Activated CD4-positive, alpha-beta memory T cell treated with anti-CD3 and anti-CD28 coated beads for 36 hours (primary cell): ENCODE results near the gene SORL1. TPM values are rescaled to one million over a fixed set of nuclear protein-coding genes. Genes with fewer than 3 reads are reported as not detected.

Experiments
- CTCF ChIA-PET: fragments of 350-600 bp; sonication (Branson Sonifier 250); formaldehyde crosslinking; loops from one replicate; lab custom pipeline; 2021; ENCODE audit warnings: antibody characterized with exemption, inconsistent platforms; lab: Charles Lee
- POLR2A ChIA-PET: fragments of 350-600 bp; sonication (Branson Sonifier 250); formaldehyde crosslinking; loops from one replicate; lab custom pipeline; 2021; ENCODE audit warnings: antibody characterized with exemption; lab: Charles Lee
- DNase-seq: peaks from one replicate; pipeline ENCODE4 v3.0.0-alpha.2; 2020
- H3K27ac Mint-ChIP-seq: one replicate; pipeline ENCODE4 v1.8.0; 2021; ENCODE audit warnings: mixed read lengths
- H3K27me3 Mint-ChIP-seq: one replicate; pipeline ENCODE4 v1.8.0; 2021; ENCODE audit warnings: mixed read lengths
- H3K36me3 Mint-ChIP-seq: one replicate; pipeline ENCODE4 v1.8.0; 2021; ENCODE audit warnings: mixed read lengths
- H3K4me1 Mint-ChIP-seq: one replicate; pipeline ENCODE4 v1.8.0; 2021; ENCODE audit warnings: low read depth, mixed read lengths
- H3K4me3 Mint-ChIP-seq: one replicate; pipeline ENCODE4 v1.8.0; 2021; ENCODE audit warnings: mild to moderate bottlenecking, mixed read lengths
- H3K9me3 Mint-ChIP-seq: one replicate; pipeline ENCODE4 v1.8.0; 2021; ENCODE audit warnings: mixed read lengths
- intact Hi-C: fragments of 100-400 bp; cut with micrococcal nuclease; formaldehyde crosslinking; loops from one replicate; pipeline ENCODE4 v1.15.1; 2023
- total RNA-seq, 2 experiments: library from RNA; stranded (reverse); gene quantifications; one replicate each; pipeline ENCODE4 v1.2.3, GENCODE V29; 2021

Gene SORL1
- total RNA-seq, 2 experiments from 2014 or later, result 48.1 to 49.3 TPM

DNA sequence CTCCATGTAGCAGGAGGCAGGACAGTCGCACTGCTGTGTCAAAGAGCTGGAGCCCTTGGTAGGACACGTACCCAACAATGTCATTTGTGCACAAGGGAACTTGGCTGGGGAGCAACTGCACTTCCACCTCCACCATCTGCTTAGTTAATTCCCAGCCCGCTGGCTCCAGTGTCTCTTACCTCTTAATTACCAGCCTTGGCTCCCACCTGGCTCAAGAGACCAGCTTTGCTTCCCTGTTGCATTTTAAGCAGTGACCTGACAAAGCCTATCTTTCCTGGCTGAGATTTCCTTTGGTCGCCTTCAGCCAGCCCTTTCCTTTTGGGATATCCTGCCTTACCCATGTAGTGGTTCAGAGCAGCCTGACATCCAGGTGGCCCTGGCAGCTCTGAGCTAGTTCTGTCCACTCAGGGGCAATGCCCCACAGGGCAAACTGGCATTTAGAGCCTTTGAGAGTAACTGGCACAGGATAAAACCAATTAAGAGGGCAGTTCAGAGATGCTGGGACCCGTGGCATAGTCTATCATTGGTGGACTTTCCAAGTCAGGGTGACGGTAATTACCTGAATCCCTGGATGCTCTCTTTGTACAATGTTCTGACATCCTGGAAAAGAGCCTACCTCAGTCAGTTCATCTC, 213.2 kb downstream of the SORL1 start:
- Mint-ChIP-seq H3K9me3 (no peaks in the 10 kb centered on the region), H3K36me3 (no peaks in the 10 kb centered on the region), H3K4me3 (no peak overlapping the region), H3K27me3 (no peaks in the 10 kb centered on the region), H3K27ac (no peak overlapping the region), H3K4me1 (no peaks in the 10 kb centered on the region)
- no peak for DNase-seq
- ChIA-PET POLR2A (no interaction called here), CTCF (interaction anchor here (1.5 kb wide), 1 partner anchor 10 kb away, joined by 4 read pairs; no protein-coding TSS in a partner anchor)
- intact Hi-C loops, result no loop called here

DNA sequence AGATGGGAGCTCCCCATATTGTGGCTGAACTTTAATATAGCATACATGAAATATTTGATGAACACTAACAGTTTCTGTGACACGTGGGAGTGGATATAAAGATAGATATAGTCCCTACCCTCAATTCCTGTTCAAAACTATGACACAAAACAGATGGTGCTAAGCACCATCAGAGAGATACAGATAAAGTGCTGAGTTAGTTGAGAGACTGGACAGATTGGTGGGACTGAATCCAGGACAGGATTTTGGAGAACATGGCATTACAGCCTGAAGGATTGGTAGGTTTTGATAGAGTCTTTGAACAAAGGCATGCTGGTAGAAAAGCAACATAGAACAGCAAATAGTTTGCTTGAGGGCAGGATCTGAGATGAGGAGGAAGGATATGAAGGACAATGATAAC, 215.7 kb downstream of the SORL1 start:
- no peaks in the 10 kb centered on the region for H3K36me3 Mint-ChIP-seq
- H3K27ac Mint-ChIP-seq, result no peak overlapping the region
- ChIA-PET POLR2A (no interaction called here), CTCF (no interaction called here)
- H3K4me3 Mint-ChIP-seq, result no peak overlapping the region
- H3K9me3 Mint-ChIP-seq, result no peaks in the 10 kb centered on the region
- H3K4me1 Mint-ChIP-seq, result no peaks in the 10 kb centered on the region
- intact Hi-C loops, result no loop called here
- H3K27me3 Mint-ChIP-seq, result no peaks in the 10 kb centered on the region
- DNase-seq, result no peak

DNA sequence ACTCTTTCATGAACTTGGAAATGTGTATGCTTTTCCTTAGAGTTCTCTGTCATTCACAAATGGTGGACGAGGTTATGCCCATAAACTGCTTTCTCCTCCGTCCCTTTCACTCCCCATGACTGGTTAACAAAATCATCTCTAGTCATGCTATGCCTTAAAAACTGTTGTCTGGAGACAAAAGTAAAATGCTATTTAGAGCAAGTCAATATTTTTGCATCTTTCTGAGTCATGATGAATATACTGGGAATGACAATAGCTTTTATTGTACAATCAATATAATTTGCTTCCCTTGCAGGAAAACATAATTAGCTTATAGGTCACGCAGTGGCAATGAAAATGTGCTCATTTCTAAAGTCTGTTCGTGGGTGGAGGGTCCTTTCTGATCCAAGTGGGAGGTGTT, 217.3 kb downstream of the SORL1 start:
- intact Hi-C loops, result no loop called here
- no peaks in the 10 kb centered on the region for H3K36me3 Mint-ChIP-seq
- no peaks in the 10 kb centered on the region for H3K4me1 Mint-ChIP-seq
- ChIA-PET CTCF (no interaction called here), POLR2A (interaction anchor here (1.2 kb wide), 1 partner anchor 10 kb away, joined by 4 read pairs; no protein-coding TSS in a partner anchor)
- H3K9me3 Mint-ChIP-seq, result no peaks in the 10 kb centered on the region
- no peaks in the 10 kb centered on the region for H3K27me3 Mint-ChIP-seq
- no peak overlapping the region for H3K27ac Mint-ChIP-seq
- no peak overlapping the region for H3K4me3 Mint-ChIP-seq
- no peak for DNase-seq

DNA sequence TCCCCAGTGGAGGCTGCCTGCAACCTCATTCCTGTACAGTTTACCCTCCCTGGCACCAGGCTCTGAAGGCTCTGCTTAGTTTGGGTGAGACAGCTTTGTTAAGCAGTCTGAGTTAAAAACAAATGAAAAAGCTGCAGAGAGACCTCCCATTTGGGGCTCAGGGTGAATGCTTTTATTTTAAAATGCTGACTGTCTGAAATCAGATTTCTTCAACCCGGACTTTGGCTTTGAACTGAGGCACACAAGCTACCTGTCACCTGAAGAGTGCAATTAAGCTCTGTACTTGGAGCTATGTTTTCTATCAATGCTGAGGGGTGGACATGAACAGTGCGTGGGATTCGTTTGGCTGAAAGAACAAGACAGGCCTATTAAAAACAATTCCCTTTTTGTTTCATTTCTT, 218.2 kb downstream of the SORL1 start:
- no peak overlapping the region for H3K4me3 Mint-ChIP-seq
- no peak for DNase-seq
- intact Hi-C loops, result no loop called here
- POLR2A ChIA-PET, result interaction anchor here (1.2 kb wide), 1 partner anchor 9 kb away, joined by 4 read pairs; no protein-coding TSS in a partner anchor
- H3K4me1 Mint-ChIP-seq, result no peaks in the 10 kb centered on the region
- no peaks in the 10 kb centered on the region for H3K9me3 Mint-ChIP-seq
- CTCF ChIA-PET, result no interaction called here
- no peaks in the 10 kb centered on the region for H3K27me3 Mint-ChIP-seq
- no peaks in the 10 kb centered on the region for H3K36me3 Mint-ChIP-seq
- no peak overlapping the region for H3K27ac Mint-ChIP-seq

DNA sequence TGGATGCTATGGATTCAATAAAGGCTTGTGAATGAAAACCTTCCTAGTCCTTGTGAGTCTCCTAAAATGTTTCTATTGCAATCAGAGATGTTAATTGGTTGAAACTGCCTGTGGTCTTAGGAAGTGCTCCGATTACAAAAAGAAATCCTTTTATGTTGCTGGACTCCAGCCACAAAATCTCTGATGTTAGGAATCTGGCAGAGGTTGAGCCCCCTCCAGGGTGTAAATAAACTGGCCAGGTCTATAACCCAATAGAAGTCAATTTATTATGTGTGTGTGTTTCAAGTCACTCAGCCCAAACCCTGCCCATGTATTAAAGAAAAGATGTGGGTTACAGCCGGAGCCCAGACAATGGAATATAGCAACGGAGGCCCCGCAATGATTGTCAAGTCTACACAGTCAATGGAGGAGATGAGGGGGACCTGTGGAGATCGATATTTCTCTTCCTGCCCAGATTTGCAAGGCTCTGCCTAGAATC, 218.7 kb downstream of the SORL1 start:
- ChIA-PET CTCF (no interaction called here), POLR2A (no interaction called here)
- no peak for DNase-seq
- no peaks in the 10 kb centered on the region for H3K27me3 Mint-ChIP-seq
- no peaks in the 10 kb centered on the region for H3K36me3 Mint-ChIP-seq
- H3K4me1 Mint-ChIP-seq, result no peaks in the 10 kb centered on the region
- intact Hi-C loops, result no loop called here
- no peaks in the 10 kb centered on the region for H3K9me3 Mint-ChIP-seq
- H3K27ac Mint-ChIP-seq, result no peak overlapping the region
- H3K4me3 Mint-ChIP-seq, result no peak overlapping the region

DNA sequence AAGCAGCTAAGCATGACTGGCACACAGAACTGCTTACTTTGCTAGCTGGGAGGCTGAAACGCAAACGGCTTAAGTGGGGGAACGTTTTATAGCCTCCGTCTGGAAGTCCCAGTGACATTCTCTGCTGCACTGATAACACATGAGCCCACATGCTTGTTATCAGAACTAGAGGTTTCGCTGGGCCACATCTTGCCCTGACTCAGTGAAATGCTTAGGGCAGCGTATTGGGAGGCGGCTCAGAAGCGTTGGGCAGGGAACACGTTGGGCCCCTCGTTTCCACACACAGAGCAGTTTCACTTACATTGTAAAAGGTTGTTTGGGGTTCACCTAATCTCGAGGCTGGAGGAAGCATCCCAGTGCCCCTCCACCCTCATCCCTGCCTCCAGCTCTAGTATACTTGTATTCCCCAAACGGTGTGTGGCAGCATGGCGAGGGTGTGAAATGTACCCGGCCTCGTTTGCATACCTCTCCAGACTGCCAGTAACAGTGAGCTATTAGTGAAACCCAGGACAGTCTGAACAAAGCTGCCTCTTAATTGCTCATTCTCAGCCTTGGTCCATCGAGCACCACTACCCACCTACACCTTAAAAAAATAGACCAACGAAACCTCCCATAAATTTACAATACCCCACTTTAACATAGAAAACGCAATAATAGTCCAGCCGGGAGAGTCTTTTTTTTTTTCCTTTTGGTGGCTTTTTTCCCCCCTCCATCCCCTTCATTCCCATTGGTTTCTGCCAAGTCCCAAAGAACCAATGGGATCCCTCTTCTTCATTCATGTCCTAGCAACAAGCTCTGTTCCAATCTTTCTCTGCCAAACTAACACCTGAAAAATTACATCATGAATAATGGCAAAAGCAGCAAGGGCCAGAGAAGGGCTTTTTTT, 219.4 kb downstream of the SORL1 start:
- H3K4me3 Mint-ChIP-seq, result no peak overlapping the region

DNA sequence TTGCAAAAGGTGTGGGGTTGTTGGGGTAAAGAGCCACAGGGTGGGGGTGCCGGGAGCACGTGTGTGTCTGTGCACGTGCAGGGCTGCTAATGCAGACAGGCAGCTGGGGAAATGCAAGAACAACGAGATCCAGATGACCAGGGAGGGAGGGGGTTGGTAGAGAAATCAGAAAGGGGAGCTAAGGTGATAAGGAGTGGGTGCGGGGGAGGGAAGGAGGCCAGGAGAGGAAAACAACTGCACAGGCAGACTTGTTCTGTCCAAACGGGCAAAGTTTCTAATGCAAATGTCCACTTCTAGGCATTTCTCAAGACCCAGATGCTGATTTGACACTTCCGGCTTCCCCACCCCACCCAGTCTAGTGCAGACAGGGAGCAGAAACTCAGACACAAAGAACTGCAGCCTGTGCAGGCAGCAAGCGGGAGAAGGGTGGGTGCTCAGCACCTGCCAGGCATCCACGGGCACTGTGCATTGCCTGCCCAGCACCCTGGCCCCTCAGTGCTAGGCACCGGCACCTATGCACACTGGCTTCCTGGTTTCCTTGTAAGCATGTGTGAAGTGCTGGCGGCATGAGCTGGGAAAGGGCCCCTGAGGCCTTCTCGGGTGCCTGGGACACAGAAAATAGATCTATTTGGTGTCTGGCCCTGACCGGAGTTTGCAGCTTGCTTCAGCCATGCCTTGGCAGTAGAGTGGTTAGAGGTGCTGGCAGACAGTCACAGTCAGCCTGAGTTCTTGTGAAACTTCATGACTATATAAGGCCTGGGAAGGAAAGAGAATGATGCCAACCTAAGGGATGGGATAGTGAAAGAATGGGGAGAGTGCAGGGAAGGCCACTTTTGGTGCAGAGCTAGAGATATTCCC, 220.7 kb downstream of the SORL1 start:
- intact Hi-C loops, result no loop called here
- H3K36me3 Mint-ChIP-seq, result no peaks in the 10 kb centered on the region
- POLR2A ChIA-PET, result no interaction called here
- DNase-seq, result no peak
- no peak overlapping the region for H3K4me3 Mint-ChIP-seq
- no peaks in the 10 kb centered on the region for H3K9me3 Mint-ChIP-seq
- no peaks in the 10 kb centered on the region for H3K27me3 Mint-ChIP-seq
- CTCF ChIA-PET, result no interaction called here
- no peaks in the 10 kb centered on the region for H3K4me1 Mint-ChIP-seq
- no peak overlapping the region for H3K27ac Mint-ChIP-seq

More for the DNA sequence above, 219.4 kb downstream of the SORL1 start:
- intact Hi-C loops, result no loop called here
- POLR2A ChIA-PET, result no interaction called here
- Mint-ChIP-seq H3K27ac (no peak overlapping the region), H3K9me3 (no peaks in the 10 kb centered on the region), H3K36me3 (no peaks in the 10 kb centered on the region), H3K4me1 (no peaks in the 10 kb centered on the region), H3K27me3 (no peaks in the 10 kb centered on the region)
- no peak for DNase-seq
- CTCF ChIA-PET, result no interaction called here

DNA sequence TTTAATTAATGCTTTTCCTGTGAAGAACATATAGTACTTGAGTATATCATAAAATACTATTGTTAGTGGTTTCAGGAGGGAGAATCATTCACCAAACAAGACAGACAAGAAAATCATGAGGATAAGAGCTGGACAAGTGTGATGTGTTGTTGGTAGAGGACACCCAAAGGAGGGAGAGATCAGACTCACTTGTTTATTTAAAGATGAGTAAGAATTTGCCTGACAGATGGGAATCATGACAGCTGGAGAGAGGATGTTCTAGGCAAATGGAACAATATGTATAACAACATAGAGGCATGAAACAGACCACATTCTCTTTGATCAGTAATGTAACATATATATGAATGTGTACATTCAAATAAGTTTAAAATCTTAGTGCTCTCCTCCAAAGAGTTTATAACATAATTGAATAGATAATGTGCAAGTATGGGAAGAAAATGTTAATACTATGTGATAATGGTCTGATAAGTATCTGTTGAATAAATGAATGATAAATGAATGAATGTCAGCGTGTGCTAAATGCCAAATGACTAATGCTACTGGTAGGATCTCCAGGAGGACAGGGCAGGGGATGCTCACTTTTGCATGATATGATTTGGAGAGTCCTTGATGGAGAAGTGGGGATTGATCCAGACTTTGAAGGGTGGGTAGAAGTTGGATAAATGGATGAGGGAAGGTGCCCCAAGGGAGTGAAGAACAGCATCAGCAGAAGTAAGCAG, 229.6 kb downstream of the SORL1 start:
- intact Hi-C loops, result no loop called here
- no peak for DNase-seq
- POLR2A ChIA-PET, result no interaction called here
- H3K27ac Mint-ChIP-seq, result no peak overlapping the region
- H3K36me3 Mint-ChIP-seq, result no peaks in the 10 kb centered on the region
- peaks cover 2% of the 10 kb centered on the region for H3K9me3 Mint-ChIP-seq
- peaks cover 1% of the 10 kb centered on the region for H3K27me3 Mint-ChIP-seq
- no peaks in the 10 kb centered on the region for H3K4me1 Mint-ChIP-seq
- no peak overlapping the region for H3K4me3 Mint-ChIP-seq
- CTCF ChIA-PET, result no interaction called here

Other genes with a start within 250 kb of the SORL1 start
- 10 to 100 TPM; 23.3 to 24.7 TPM for gene SC5D, start 159.5 kb upstream of the SORL1 start, total RNA-seq